Left renal cortex interstitium (tissue), 4 donors: ENCODE data around the gene TEX52. TPM values are rescaled to one million over a fixed set of nuclear protein-coding genes. Genes with fewer than 3 reads are reported as not detected.
"Not testable (repeated sequence)": the region's sequence is repeated elsewhere in the genome, so short reads cannot be mapped to it uniquely, and the experiment has no call there.

Source experiments
- DNase-seq, 4 donors: peaks; one replicate each; pipeline ENCODE4 v3.0.0-alpha.2; 2013; ENCODE audit warnings: low read depth in 4 of 4, low spot score in 2 of 4, missing footprints in 1 of 4
- polyA plus RNA-seq, 4 donors: library from polyadenylated mRNA; unstranded; fragments of 120-200 nt; gene quantifications; one replicate each; pipeline ENCODE4 v1.2.1, GENCODE V29; 2013; ENCODE audit not compliant: insufficient read length in 4 of 4

The TEX52 gene
- polyA plus RNA-seq, 4 donors = 0.34 to 3.5 (median 1.5) TPM

DNA sequence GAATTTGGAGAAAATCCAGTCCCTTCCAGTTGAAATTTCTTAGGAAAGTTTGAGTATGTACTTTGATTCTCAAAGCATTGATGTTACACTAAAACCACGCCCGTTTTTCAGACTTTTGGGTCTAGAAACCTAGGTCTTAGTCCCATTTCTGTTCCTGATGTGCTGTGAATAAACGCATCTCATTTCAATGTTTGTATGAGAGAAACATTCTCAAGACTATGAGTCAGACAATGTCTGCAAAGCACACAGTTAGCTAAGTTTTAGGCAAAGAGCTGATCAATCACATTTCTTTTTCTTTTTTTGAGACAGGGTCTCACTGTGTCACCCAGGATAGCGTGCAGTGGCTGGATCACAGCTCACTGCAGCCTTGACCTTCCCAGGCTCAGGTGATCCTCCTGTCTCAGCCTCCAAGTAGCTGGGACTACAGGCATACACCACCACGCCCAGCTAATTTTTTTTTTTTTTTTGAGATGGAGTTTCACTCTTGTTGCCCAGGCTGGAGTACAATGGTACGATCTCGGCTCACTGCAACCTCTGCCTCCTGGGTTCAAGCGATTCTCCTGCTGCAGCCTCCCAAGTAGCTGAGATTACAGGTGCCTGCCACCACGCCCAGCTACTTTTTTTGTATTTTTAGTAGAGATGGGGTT lies 12.3 kb upstream of the TEX52 start:
- not testable (repeated sequence) for DNase-seq

DNA sequence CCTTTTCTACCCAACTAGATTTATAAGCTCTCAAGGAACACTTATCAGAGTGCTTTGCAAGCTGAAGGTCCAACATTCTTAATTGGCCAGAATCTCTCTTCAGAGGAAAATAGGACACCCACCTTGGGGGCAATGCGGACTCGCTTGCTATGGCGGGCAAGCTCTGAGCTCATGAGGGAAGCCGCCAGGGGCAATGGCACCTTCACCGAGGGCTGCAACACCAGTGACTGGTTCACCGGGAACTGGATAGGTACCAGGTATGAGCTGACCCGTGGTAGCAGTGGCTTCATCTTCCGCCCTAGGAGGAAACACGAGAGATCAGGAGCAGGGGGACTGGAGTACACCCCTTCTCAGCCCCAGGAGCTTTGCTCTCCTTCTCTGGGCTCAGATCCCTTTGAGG lies 7.4 kb upstream of the TEX52 start:
- DNase-seq = no peak

DNA sequence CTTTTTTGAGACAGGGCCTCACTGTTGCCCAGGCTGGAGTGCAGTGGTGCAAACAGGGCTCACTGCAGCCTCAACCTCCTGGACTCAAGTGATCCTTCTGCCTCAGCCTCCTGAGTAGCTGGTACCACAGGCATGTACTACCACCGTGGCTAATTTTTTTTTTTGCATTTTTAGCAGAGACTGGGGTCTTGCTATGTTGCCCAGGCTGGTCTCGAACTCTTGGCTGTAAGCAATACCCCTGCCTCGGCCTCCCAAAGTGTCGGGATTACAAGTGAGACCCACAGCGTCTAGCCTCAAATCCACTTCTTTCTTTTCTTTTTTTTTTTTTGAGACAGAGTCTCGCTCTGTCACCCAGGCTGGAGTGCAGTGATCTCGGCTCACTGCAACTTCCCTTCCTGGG lies 6.6 kb upstream of the TEX52 start:
- DNase-seq = not testable (repeated sequence)

DNA sequence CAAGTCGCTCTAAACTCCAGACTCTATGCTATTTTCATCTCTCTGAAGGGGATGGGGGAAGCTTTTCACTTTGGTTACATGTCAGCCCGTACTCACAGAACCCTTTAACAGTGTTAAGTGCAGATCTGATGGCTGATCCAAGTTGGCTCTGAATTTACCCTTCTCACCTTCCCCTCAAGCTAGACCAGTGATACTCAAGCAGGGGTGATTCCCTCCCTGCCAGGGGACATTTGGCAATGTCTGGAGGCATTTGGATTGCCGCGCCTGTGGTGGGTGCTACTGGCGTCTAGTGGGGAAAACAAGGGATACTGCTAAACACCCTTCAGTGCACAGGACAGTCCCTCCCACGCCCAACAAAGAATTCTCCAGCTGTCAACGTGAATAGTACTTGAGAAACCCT lies 6.0 kb upstream of the TEX52 start:
- DNase-seq = no peak

DNA sequence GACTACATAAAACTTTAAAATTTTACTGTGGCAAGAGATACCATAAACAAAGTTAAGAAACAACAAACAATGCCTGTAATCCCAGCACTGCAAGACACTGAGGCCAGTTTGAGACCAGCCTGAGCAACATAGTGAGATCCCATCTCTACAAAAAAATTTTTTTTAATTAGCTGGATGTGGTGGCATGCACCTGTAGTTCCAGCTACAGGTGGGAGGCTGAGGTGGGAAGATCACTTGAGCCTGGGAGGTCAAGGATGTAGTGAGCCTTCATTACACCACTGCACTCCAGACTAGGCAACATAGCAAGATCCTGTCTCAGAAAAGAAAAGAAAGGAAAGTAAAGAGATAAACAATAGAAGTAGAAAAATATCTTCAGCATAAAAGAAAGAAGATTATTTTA lies 3.3 kb upstream of the TEX52 start:
- DNase-seq = no peak

DNA sequence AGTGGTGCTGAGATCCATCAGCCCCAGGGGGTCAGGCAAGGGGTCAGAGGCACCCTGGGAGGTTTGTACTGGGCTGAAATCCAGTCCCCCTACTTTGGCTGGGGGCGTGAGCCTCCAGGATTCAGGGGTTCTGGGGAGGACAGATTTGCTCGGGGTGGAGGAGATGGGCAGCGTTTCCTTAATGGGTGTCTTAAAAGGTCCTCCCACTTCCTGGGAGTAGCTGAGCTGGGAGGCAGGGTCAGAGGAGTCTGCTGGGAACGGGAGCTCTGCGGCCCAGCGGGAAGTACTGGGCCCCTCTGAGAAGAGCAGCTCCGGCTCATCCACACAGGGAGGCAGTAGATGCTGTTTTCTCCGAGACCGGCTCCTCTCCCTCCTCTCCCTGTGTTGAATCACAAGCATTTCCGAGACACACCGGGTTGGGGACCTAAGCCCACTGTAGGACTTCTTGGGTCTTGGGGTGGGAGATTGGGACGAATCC lies 2.1 kb upstream of the TEX52 start:
- DNase-seq = no peak

DNA sequence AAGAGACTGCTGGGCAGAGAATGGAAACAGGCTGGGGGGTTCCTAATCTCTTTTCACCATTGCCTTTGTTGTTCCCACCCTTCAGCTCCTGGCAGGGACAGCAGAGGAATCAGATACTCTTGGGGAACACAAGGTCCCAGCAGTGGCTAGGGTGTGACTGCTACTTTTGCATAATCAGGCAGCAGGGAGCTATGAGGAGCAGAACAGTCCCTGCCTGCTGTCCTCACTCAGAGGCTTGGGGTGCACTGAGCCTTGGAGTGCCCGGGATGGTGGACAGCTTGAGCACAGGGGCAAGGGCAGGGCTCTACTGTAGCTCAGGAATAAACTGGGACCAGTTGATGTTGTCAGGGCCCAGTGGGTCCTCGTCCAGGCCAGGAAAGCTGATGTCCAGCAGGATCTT lies 1.5 kb upstream of the TEX52 start:
- DNase-seq = no peak

DNA sequence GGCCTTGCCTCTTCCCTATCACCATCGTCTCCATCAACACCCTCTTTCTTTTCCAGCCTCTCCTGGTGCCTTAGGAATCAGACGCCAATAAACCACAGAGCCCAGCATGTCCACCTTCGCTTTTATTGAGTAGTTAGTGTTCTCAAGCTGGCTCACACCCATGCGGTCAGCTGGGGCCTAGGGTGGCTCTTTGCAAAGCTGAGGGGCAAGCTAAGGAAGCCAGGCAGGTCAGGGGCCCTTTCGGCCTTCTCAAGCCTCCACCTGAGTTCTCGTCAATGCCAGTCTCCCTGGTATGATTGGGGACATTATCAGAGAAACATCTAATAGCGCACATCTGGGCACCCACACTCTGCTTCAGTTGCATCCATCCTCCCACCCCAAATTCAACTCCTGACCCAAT lies 737 bp upstream of the TEX52 start:
- no peak for DNase-seq

DNA sequence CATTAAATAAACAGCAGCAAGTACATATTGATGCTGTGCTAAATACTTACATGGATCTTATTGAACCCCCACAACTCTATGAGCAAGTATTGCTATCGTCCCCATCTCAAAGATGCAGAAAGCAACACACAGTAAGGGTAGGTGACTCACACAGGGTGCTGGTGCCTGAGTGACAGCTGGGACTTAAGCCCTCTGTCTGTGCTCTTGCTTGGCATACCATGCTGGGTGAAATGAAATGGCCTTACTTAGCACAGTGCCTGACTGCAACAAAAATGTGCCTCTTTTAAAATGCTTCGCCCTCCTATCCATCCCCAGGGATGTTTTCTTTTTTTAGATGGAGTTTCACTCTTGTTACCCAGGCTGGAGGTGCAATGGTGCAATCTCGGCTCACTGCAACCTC lies 788 bp downstream of the TEX52 start:
- no peak for DNase-seq

DNA sequence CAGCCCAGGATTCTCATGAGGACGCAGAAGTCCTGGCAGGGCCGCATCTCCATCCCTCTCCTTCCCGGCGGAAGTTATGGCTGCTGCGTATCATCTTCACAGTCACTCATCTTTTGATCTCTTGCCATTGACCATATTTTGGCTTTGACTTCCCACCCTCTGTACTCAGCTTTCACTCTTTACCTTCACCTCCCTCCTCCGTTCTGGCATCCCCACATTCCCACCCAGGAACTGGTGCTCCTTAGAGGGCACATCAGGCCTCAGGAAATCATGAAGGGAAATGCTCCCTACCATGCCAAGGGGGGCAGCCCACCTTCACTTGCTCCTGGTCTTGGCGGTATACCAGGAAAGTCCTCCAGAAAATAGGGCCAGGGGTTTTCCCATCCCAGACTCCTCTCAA lies 1.3 kb downstream of the TEX52 start:
- no peak for DNase-seq

DNA sequence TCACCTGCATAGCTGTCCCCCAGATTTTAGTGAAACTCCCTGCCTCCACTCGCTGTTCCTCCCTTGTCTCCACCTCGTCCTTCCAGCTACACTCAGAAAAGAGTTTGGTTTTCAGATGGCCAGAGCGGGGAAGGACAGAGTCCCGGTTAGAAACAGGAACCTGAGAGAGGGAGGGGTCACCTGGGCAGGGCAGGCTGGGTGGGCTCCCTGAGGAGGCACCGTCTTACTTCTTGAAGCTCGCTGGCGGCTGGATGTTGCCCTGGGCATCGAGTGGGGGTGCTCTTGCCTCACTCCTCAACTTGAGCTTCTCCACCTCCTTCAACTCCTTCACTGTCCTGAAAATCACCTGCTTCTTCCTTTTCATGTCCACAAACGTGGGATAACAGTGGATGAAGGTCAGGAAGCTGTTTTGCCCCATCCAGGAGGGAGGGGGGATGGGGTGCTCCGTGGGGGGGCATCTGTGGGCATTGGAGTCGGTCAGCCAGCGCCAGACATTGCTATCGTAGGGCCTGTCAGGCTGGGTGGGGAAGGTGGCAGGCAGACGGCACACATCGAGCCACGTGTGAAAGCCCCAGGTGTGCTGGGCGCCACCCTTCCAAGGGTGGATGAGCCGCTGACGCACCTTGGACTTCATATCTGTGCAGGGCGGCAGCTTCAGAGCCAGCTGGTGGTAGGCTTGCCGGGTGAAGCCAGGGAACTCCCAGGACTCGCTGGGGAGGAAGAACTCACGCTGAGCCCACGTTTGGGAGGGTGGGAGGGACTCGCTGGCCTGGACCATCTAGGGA lies 2.0 kb downstream of the TEX52 start:
- DNase-seq = no peak

DNA sequence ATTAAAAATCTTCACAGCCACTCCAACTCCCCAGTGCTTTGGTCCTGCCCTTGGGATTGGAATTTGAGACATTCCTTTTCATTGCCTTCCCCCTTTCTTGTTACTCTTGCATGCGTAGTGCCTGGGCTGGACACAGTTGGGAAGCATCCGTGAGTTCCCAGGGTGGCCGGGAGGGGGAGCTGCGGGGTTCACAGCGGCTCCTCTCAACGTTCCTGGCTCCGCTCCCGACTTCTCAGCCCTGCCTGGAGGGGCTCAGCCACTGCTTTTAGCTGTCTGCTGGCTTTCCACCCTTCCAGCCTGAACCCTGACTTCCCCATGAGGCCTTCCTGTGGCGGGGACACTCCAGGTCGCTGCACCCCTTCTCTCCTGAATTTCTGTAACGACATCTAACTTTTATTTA lies 3.2 kb downstream of the TEX52 start:
- peak in 1 of 4 donors; percentile 80 for DNase-seq

DNA sequence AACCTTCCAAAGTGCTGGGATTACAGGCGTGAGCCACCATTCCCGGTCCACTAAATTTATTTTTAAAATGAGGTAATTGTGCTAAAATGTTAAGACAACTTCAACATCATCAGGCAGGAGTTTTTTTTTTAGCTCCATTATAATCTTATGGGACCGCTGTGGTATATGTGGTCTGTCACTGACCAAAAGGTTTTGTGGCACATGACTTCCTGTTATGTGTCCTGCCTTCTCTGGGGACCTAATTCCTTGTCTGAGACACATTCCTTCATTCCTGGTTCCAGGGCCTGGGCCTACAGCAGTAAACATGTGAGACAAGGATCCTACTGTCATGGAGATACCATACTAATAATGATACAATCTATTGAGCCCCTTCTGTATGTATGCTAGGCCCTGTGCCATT lies 4.9 kb downstream of the TEX52 start:
- no peak for DNase-seq

DNA sequence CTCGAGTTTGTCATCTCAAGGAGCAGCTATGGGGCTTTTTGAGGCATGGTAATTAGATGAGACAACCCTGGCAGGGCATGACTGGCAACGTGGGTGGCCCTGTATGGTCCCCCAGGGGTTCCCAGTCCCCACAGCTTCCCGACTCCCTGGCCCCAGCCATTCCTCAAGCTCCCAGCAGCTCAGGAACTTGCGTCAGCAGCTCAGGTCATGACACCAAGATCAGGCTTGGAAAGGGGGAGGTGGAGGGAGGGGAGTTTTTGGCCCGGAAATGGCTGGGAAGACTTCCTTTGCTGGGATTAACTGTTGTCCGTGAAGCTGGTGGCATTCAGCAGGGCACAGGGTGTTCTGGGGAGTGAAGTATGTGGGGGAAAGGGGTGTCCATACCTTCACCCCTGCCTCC lies 11.6 kb downstream of the TEX52 start:
- DNase-seq = no peak

DNA sequence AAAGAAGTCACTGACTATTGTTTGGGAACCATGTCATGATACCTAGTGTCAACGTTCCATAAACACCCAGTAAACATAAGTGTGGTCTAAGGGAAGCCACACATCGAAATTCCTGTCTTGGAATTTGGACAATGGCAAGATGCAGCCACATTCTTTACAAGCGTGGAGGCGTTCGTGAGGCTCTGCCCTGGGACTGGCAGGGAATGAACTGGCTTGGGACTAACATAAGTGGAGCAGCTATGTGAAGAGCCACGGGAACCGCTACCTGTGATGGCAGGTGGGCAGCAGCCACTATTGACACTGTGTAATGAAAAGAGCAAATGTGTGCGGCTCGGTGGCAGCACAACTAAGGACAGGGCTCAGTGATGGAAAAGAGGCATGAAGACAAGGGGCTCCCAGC lies 12.1 kb downstream of the TEX52 start:
- DNase-seq = no peak

DNA sequence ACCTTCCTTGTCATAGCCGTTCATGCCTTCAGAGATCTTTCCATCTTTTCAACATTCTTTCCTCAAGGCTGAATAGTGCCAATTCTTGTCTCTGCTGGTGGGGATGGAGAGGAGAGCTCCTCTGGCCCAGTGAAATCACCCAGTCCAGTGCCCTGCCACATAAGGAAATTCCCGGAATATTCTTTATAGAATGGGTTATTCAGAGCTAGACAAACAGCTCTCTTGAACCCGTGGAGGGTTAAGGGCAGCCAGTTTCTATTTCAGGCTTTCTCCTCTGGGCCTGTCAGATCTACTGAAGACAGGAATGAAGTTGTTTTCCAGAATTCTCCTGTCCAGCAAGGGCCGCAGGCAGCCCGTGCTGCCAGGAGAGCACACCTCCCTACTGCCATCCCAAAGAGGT lies 13.9 kb downstream of the TEX52 start:
- no peak for DNase-seq

DNA sequence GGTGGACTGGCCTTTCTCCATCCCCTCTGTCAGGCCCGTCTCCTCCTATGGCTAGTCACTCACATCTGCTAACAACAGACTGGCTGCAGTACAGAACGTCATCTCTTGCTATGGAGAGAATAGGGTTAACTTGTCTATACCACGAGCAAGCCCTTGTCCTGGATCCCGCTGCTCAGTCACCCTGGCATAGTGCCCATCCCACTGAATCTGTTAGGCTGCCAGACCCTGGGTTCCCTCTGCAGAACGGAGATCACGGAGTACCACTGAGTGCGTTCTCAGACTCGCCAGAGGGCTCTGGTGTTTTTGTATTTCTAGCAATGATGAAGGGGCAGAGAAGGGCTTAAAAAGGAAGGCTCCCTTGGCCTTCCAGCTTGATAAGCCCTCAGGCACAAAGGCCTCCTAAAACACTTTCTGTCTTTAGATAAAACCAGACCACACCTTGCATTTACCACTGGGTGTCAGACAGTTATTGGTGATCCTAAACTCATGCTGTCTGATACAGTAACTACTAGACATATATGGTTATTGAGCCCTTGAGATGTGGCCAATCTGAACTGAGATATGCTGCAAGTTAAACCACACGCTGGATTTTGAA lies 15.7 kb downstream of the TEX52 start:
- no peak for DNase-seq

DNA sequence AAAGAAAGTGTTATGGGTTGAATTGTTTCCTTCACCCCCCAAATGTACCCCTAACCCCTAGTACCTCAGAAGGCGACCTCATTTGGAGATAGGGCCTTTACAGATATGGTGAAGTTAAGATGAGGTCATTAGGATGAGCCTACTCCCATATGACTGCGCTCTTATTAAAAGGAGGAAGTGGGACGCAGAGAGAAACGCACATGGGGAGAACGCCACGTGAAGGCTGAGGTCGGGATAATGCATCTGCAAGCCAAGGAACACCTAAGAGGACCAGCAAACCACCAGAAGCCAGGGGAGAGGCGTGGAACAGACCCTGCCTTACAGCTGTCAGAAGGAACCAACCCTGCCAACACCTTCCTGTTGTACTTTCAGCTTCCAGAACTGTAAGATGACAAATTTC lies 20.3 kb downstream of the TEX52 start:
- DNase-seq = no peak

DNA sequence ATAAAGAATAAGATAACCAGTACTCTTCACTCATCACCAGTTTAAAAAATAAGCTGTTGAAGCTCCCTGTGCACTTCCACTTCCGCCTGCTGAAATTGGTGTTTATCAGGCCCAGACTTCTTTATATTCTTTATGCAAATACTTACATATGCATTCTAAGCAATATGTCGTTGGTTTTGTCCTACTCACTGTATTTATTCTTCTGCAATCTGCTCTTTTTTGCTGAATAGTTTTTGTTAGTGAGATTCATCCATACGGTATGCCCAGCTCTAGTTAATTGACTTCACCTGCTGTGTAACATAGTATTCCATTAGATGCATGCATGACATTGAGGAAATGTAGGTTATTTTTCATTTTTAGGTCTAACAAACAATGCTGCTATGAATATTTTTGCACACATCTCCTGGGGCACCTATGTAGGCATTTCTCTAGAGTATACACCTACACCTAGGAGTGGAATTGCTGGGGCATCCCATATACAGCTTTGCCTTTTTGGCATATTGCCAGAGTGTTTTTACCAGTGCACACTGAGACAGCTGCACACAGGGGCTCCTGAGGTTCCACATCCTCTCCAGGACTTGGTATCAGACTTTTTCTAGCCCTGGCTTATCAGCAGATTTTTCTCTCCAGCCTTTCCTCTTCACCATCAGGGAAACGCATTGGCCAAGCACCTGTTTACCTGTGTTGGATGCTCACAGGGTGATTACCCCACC lies 21.0 kb downstream of the TEX52 start:
- DNase-seq = no peak

DNA sequence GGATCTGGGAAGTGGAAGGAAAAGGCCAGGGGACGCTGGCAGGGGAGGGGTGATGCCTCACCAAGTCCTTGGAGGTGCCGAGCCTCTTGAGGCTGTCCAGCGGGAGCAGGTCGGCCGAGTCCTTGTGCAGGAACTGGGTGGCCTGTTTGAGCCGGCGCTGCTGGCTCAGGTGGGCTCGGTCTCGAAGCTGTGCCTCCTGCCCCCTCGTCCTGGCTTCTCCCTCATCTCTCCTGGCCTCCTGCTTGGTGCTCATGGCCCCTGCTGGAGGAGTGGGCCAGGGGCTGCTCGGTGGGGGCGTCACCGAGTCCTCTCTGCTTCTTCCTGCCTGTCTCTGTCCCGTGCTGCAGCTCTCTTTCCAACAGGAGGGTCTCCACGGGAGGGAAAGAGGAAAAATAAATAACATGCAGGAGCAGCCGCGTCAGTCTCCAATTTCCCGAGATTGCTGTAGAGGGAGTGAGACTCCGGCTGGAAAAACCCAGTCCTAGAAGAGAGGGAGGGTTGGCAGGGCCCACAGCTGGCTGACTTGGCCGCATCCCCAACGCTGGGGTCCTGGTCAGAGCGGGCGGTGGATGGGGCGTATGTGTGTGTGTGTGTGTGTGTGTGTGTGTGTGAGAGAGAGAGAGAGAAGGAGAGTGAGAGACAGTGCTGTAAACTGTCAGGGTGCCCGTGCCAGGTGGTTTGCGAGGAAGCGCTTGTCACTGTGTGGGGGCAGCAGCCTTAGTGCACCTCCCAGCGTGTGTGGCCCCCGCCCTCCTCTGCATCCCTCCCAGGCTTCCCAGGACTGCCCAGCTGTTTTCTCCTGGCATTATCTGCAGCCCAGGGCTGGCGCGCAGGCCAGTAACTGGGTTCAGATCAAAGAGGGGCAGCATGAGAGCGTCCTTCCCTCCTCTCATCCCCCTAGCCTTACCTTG lies 22.0 kb downstream of the TEX52 start, which contains the start of gene NRIP2:
Gene NRIP2, minus strand, starts transcription at position 455 of the 911 bp plus-strand sequence. Its CDS starts 52 bp downstream, at position 403.
- peak in 3 of 4 donors; percentile 70 to 73 (median 71) for DNase-seq
